Endothelial cell of umbilical vein (primary cell): ENCODE data around the gene RSF1.

ENCODE experiments used
- FOS ChIP-seq: IDR thresholded peaks from 2 replicates; pipeline ENCODE4 v1.6.1; 2011; ENCODE audit warnings: mild to moderate bottlenecking, low read length, moderate library complexity, borderline replicate concordance; ENCODE audit not compliant: insufficient read depth
- MYC ChIP-seq: IDR thresholded peaks from one replicate; pipeline ENCODE4 v1.6.1; 2011; ENCODE audit warnings: mild to moderate bottlenecking, low read depth, low read length
- POLR2A ChIP-seq: IDR thresholded peaks from 2 replicates; pipeline ENCODE4 v1.6.1; 2012; ENCODE audit warnings: low read depth, mild to moderate bottlenecking, control low read depth, low read length
- TF ChIP-seq, protein P1 (sequence below), 2 donors: IDR thresholded peaks; 1 replicate in 1 of 2; 2 replicates in 1 of 2; pipeline ENCODE4 v1.5.1; 2011; ENCODE audit warnings: low read length in 2 of 2, mild to moderate bottlenecking in 2 of 2, moderate library complexity in 2 of 2, control low read depth in 1 of 2, inconsistent platforms in 1 of 2, low read depth in 1 of 2; ENCODE audit not compliant: insufficient read depth in 1 of 2; ENCODE audit errors: extremely low read depth in 1 of 2
- TF ChIP-seq, protein P2 (sequence below): IDR thresholded peaks from 2 replicates; pipeline ENCODE4 v1.6.1; 2011; ENCODE audit not compliant: insufficient read depth, insufficient read length

GRCh38 chr11:77729063-77729462 is 91.5 kb downstream of the RSF1 start:
- TF ChIP-seq, protein P1, sequence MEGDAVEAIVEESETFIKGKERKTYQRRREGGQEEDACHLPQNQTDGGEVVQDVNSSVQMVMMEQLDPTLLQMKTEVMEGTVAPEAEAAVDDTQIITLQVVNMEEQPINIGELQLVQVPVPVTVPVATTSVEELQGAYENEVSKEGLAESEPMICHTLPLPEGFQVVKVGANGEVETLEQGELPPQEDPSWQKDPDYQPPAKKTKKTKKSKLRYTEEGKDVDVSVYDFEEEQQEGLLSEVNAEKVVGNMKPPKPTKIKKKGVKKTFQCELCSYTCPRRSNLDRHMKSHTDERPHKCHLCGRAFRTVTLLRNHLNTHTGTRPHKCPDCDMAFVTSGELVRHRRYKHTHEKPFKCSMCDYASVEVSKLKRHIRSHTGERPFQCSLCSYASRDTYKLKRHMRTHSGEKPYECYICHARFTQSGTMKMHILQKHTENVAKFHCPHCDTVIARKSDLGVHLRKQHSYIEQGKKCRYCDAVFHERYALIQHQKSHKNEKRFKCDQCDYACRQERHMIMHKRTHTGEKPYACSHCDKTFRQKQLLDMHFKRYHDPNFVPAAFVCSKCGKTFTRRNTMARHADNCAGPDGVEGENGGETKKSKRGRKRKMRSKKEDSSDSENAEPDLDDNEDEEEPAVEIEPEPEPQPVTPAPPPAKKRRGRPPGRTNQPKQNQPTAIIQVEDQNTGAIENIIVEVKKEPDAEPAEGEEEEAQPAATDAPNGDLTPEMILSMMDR (IDR thresholded peaks at IDR 0.05; ENCODE audit: extremely low read depth in 1 of 2, insufficient read depth in 1 of 2, low read depth in 1 of 2, low read length in 2 of 2): no peak
- TF ChIP-seq, protein P2, sequence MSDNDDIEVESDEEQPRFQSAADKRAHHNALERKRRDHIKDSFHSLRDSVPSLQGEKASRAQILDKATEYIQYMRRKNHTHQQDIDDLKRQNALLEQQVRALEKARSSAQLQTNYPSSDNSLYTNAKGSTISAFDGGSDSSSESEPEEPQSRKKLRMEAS: no peak
- no peak for TF ChIP-seq MYC
- no peak for TF ChIP-seq FOS
- no peak for TF ChIP-seq POLR2A
